ENCODE measurements around the gene SHISA6.

GRCh38 chr17:11274106-11274505 lies 33.1 kb downstream of the SHISA6 start:
- TF ChIP-seq, protein P1, sequence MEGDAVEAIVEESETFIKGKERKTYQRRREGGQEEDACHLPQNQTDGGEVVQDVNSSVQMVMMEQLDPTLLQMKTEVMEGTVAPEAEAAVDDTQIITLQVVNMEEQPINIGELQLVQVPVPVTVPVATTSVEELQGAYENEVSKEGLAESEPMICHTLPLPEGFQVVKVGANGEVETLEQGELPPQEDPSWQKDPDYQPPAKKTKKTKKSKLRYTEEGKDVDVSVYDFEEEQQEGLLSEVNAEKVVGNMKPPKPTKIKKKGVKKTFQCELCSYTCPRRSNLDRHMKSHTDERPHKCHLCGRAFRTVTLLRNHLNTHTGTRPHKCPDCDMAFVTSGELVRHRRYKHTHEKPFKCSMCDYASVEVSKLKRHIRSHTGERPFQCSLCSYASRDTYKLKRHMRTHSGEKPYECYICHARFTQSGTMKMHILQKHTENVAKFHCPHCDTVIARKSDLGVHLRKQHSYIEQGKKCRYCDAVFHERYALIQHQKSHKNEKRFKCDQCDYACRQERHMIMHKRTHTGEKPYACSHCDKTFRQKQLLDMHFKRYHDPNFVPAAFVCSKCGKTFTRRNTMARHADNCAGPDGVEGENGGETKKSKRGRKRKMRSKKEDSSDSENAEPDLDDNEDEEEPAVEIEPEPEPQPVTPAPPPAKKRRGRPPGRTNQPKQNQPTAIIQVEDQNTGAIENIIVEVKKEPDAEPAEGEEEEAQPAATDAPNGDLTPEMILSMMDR (conservative IDR thresholded peaks at IDR 0.05 in 1 of 2, IDR thresholded peaks at IDR 0.05 in 1 of 2; ENCODE audit: extremely low read depth in 1 of 2, insufficient read depth in 1 of 2, low read depth in 1 of 2, low read length in 2 of 2): no peak
- TF ChIP-seq EZH2 (IDR thresholded peaks at IDR 0.05; ENCODE audit: borderline replicate concordance, low read length): no peak

Data from mammary epithelial cell (primary cell).